ENCODE results near the gene UBAP1. TPM values are rescaled to one million over a fixed set of nuclear protein-coding genes. Genes with fewer than 3 reads are reported as not detected.
"Not testable (repeated sequence)": the region's sequence is repeated elsewhere in the genome, so short reads cannot be mapped to it uniquely, and the experiment has no call there.

Gene UBAP1
- total RNA-seq, 2 experiments from 2014 or later = 47.1 to 50.4 TPM

- H3K36me3 Mint-ChIP-seq (ENCODE audit: low read depth) = no peaks in the 10 kb centered on the region
- Histone ChIP-seq H3K4me1 (ENCODE audit: insufficient read depth, low read length) (peaks cover 8% of the 10 kb centered on the region), H3K9me3 (ENCODE audit: control insufficient read depth in 1 of 2, insufficient read depth in 1 of 2, low read length in 2 of 2) (peaks cover 0 to 3% of the 10 kb centered on the region in 2 experiments), H3K4me3 (ENCODE audit: low read length) (no peak overlapping the region), H3K36me3 (ENCODE audit: insufficient read depth, low read length) (no peaks in the 10 kb centered on the region), H3K27ac (ENCODE audit: low read depth in 1 of 2, low read length in 2 of 2) (no peak overlapping the region), H3K27me3 (ENCODE audit: control insufficient read depth in 1 of 2, insufficient read depth in 2 of 2, low read length in 2 of 2) (no peaks in the 10 kb centered on the region)
- no peak for TF ChIP-seq CTCF (IDR thresholded peaks at IDR 0.05)
- ChIA-PET POLR2A (no interaction called here), CTCF (no interaction called here)
- DNase-seq (no peak), ATAC-seq (ENCODE audit: poor library complexity) (no peak)
- no peaks in the 10 kb centered on the region for H3K9me3 Mint-ChIP-seq
- H3K27ac Mint-ChIP-seq = no peak overlapping the region
- no peaks in the 10 kb centered on the region for H3K4me1 Mint-ChIP-seq (ENCODE audit: low read depth)
- no peaks in the 10 kb centered on the region for H3K27me3 Mint-ChIP-seq
- no peak overlapping the region for H3K4me3 Mint-ChIP-seq
- intact Hi-C loops (cut with DNase I, micrococcal nuclease) = no loop called here
Observed at GRCh38 chr9:34134521-34134920, 44.3 kb upstream of the UBAP1 start.

- H3K4me3 Mint-ChIP-seq; H3K4me1 Mint-ChIP-seq (ENCODE audit: low read depth); ATAC-seq (ENCODE audit: poor library complexity); H3K4me1 ChIP-seq (ENCODE audit: insufficient read depth, low read length); H3K27me3 Mint-ChIP-seq; CTCF ChIA-PET; intact Hi-C loops (cut with DNase I, micrococcal nuclease); POLR2A ChIA-PET; H3K9me3 ChIP-seq (ENCODE audit: control insufficient read depth in 1 of 2, insufficient read depth in 1 of 2, low read length in 2 of 2); H3K36me3 ChIP-seq (ENCODE audit: insufficient read depth, low read length); H3K27me3 ChIP-seq (ENCODE audit: control insufficient read depth in 1 of 2, insufficient read depth in 2 of 2, low read length in 2 of 2); H3K4me3 ChIP-seq (ENCODE audit: low read length); H3K27ac Mint-ChIP-seq; H3K27ac ChIP-seq (ENCODE audit: low read depth in 1 of 2, low read length in 2 of 2); H3K9me3 Mint-ChIP-seq; H3K36me3 Mint-ChIP-seq (ENCODE audit: low read depth): not testable (repeated sequence)
- peak in 2 of 14 experiments; percentile 12 to 60 for DNase-seq
Observed at GRCh38 chr9:34138644-34139043, 40.2 kb upstream of the UBAP1 start.

- H3K27ac ChIP-seq (ENCODE audit: low read depth in 1 of 2, low read length in 2 of 2) = no peak overlapping the region
- CTCF ChIA-PET = no interaction called here
- Mint-ChIP-seq H3K9me3 (no peaks in the 10 kb centered on the region), H3K4me3 (no peak overlapping the region), H3K27ac (no peak overlapping the region), H3K36me3 (ENCODE audit: low read depth) (no peaks in the 10 kb centered on the region), H3K27me3 (no peaks in the 10 kb centered on the region), H3K4me1 (ENCODE audit: low read depth) (no peaks in the 10 kb centered on the region)
- peak in 2 of 14 experiments; percentile 17 to 34 for DNase-seq
- H3K9me3 ChIP-seq (ENCODE audit: control insufficient read depth in 1 of 2, insufficient read depth in 1 of 2, low read length in 2 of 2) = peaks cover 0 to 3% of the 10 kb centered on the region in 2 experiments
- no peaks in the 10 kb centered on the region for H3K36me3 ChIP-seq (ENCODE audit: insufficient read depth, low read length)
- intact Hi-C loops (cut with DNase I, micrococcal nuclease) = no loop called here
- no peak for TF ChIP-seq CTCF (IDR thresholded peaks at IDR 0.05)
- POLR2A ChIA-PET = no interaction called here
- no peak overlapping the region for H3K4me3 ChIP-seq (ENCODE audit: low read length)
- peaks cover 8% of the 10 kb centered on the region for H3K4me1 ChIP-seq (ENCODE audit: insufficient read depth, low read length)
- no peaks in the 10 kb centered on the region for H3K27me3 ChIP-seq (ENCODE audit: control insufficient read depth in 1 of 2, insufficient read depth in 2 of 2, low read length in 2 of 2)
- no peak for ATAC-seq (ENCODE audit: poor library complexity)
Observed at GRCh38 chr9:34139477-34140146, 39.2 kb upstream of the UBAP1 start.

- H3K27ac Mint-ChIP-seq = no peak overlapping the region
- Histone ChIP-seq H3K27ac (ENCODE audit: low read depth in 1 of 2, low read length in 2 of 2) (no peak overlapping the region), H3K9me3 (ENCODE audit: control insufficient read depth in 1 of 2, insufficient read depth in 1 of 2, low read length in 2 of 2) (peaks cover 0 to 3% of the 10 kb centered on the region in 2 experiments), H3K4me1 (ENCODE audit: insufficient read depth, low read length) (peaks cover 8% of the 10 kb centered on the region), H3K36me3 (ENCODE audit: insufficient read depth, low read length) (no peaks in the 10 kb centered on the region), H3K4me3 (ENCODE audit: low read length) (no peak overlapping the region), H3K27me3 (ENCODE audit: control insufficient read depth in 1 of 2, insufficient read depth in 2 of 2, low read length in 2 of 2) (no peaks in the 10 kb centered on the region)
- ChIA-PET POLR2A (no interaction called here), CTCF (no interaction called here)
- ATAC-seq (ENCODE audit: poor library complexity) (no peak), DNase-seq (no peak)
- TF ChIP-seq CTCF (IDR thresholded peaks at IDR 0.05) = no peak
- no peak overlapping the region for H3K4me3 Mint-ChIP-seq
- no peaks in the 10 kb centered on the region for H3K36me3 Mint-ChIP-seq (ENCODE audit: low read depth)
- H3K4me1 Mint-ChIP-seq (ENCODE audit: low read depth) = no peaks in the 10 kb centered on the region
- H3K9me3 Mint-ChIP-seq = no peaks in the 10 kb centered on the region
- intact Hi-C loops (cut with DNase I, micrococcal nuclease) = no loop called here
- H3K27me3 Mint-ChIP-seq = no peaks in the 10 kb centered on the region
Observed at GRCh38 chr9:34140853-34141252, 38.0 kb upstream of the UBAP1 start.
